Parathyroid adenoma (tissue), 2 donors: ENCODE data around the gene CUX1.
"Not testable (repeated sequence)": the region's sequence is repeated elsewhere in the genome, so short reads cannot be mapped to it uniquely, and the experiment has no call there.

Source experiments
- H2AFZ ChIP-seq: fragments of 300-600 bp; sonication (generic); one replicate; pipeline ENCODE4 v1.7.0; 2017; ENCODE audit warnings: antibody characterized with exemption, mild to moderate bottlenecking
- H3K27ac ChIP-seq: fragments of 300-600 bp; sonication (generic); one replicate; pipeline ENCODE4 v1.7.0; 2017
- H3K27me3 ChIP-seq: fragments of 300-600 bp; sonication (generic); one replicate; pipeline ENCODE4 v1.7.0; 2017; ENCODE audit warnings: low read length; ENCODE audit not compliant: control insufficient read depth, insufficient read depth
- H3K36me3 ChIP-seq: fragments of 300-600 bp; sonication (generic); one replicate; pipeline ENCODE4 v1.7.0; 2017; ENCODE audit warnings: low read length; ENCODE audit not compliant: control insufficient read depth, insufficient read depth
- H3K4me1 ChIP-seq: fragments of 300-600 bp; sonication (generic); one replicate; pipeline ENCODE4 v1.7.0; 2017; ENCODE audit warnings: control low read depth
- H3K4me2 ChIP-seq: fragments of 300-600 bp; sonication (generic); one replicate; pipeline ENCODE4 v1.7.0; 2017; ENCODE audit warnings: low read length
- H3K4me3 ChIP-seq: fragments of 300-600 bp; sonication (generic); one replicate; pipeline ENCODE4 v1.7.0; 2017; ENCODE audit warnings: low read depth, low read length
- H3K79me2 ChIP-seq: fragments of 300-600 bp; sonication (generic); one replicate; pipeline ENCODE4 v1.7.0; 2017; ENCODE audit warnings: control low read depth
- H3K9ac ChIP-seq: fragments of 300-600 bp; sonication (generic); one replicate; pipeline ENCODE4 v1.7.0; 2017; ENCODE audit warnings: mild to moderate bottlenecking
- H3K9me3 ChIP-seq: fragments of 300-600 bp; sonication (generic); one replicate; pipeline ENCODE4 v1.7.0; 2017; ENCODE audit warnings: low read length; ENCODE audit not compliant: control insufficient read depth
- TF ChIP-seq, protein P1 (sequence below): fragments of 300-600 bp; sonication (generic); IDR thresholded peaks from one replicate; pipeline ENCODE4 v1.7.0; 2017; ENCODE audit warnings: antibody characterized with exemption, mild to moderate bottlenecking
- donor health status: primary hyperparathyroidism.

The CUX1 gene

DNA sequence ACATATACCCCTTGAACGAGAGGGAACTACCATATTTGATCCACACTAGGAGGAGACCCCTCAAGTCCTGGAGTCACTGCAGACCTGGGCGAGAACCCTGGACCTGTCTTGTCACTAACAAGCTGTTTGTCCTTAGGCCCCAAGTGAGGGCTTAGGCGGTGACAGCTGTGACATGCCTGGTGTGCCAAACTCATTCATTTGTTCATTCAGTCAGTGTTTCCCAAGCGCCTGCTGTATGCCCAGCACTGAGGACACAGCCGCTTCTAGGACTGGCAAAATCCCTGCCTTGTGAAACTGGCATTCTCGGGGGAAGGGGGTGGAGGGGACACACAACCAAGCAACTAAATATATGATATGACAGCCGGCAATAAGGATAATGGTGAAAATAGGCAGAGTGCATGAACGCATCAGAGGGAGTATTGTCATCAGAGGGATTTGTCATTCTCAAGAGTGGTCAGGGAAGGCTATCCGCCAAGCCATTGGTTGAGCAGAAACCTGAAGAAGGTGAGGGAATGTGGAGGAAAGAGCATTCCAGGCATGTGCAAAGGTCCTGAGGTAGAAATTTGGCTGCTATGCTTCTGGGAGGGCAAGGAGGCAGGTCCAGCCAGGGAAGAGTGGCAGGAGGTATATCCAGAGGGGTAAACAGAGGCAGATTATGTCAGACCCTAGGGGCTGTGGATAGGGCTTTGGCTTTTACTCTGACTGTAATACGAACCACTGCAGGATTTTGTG is 480.2 kb downstream of the CUX1 start:
- Histone ChIP-seq H3K9ac (no peak overlapping the region), H3K27ac (no peak overlapping the region), H3K4me2 (no peak overlapping the region), H3K27me3 (no peaks in the 10 kb centered on the region), H2AFZ (no peak overlapping the region), H3K79me2 (no peaks in the 10 kb centered on the region), H3K36me3 (no peaks in the 10 kb centered on the region), H3K4me1 (no peaks in the 10 kb centered on the region), H3K4me3 (no peak overlapping the region), H3K9me3 (no peaks in the 10 kb centered on the region)
- TF ChIP-seq, protein P1, sequence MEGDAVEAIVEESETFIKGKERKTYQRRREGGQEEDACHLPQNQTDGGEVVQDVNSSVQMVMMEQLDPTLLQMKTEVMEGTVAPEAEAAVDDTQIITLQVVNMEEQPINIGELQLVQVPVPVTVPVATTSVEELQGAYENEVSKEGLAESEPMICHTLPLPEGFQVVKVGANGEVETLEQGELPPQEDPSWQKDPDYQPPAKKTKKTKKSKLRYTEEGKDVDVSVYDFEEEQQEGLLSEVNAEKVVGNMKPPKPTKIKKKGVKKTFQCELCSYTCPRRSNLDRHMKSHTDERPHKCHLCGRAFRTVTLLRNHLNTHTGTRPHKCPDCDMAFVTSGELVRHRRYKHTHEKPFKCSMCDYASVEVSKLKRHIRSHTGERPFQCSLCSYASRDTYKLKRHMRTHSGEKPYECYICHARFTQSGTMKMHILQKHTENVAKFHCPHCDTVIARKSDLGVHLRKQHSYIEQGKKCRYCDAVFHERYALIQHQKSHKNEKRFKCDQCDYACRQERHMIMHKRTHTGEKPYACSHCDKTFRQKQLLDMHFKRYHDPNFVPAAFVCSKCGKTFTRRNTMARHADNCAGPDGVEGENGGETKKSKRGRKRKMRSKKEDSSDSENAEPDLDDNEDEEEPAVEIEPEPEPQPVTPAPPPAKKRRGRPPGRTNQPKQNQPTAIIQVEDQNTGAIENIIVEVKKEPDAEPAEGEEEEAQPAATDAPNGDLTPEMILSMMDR, result no peak

DNA sequence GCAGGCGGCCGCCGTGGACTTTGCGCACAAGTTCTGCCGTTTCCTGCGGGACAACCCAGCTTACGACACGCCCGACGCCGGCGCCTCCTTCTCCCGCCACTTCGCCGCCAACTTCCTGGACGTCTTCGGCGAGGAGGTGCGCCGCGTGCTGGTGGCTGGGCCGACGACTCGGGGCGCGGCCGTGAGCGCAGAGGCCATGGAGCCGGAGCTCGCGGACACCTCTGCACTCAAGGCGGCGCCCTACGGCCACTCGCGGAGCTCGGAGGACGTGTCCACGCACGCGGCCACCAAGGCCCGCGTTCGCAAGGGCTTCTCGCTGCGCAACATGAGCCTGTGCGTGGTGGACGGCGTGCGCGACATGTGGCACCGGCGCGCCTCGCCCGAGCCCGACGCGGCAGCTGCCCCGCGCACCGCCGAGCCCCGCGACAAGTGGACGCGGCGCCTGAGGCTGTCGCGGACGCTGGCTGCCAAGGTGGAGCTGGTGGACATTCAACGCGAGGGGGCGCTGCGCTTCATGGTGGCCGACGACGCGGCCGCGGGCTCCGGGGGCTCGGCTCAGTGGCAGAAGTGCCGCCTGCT is 483.3 kb downstream of the CUX1 start:
- H3K27ac ChIP-seq, result no peak overlapping the region
- H3K36me3 ChIP-seq, result no peaks in the 10 kb centered on the region
- H3K9ac ChIP-seq, result no peak overlapping the region
- TF ChIP-seq, protein P1, result no peak
- no peaks in the 10 kb centered on the region for H3K9me3 ChIP-seq
- H3K4me3 ChIP-seq, result no peak overlapping the region
- H2AFZ ChIP-seq, result no peak overlapping the region
- H3K4me2 ChIP-seq, result no peak overlapping the region
- no peaks in the 10 kb centered on the region for H3K4me1 ChIP-seq
- H3K79me2 ChIP-seq, result no peaks in the 10 kb centered on the region
- H3K27me3 ChIP-seq, result no peaks in the 10 kb centered on the region

DNA sequence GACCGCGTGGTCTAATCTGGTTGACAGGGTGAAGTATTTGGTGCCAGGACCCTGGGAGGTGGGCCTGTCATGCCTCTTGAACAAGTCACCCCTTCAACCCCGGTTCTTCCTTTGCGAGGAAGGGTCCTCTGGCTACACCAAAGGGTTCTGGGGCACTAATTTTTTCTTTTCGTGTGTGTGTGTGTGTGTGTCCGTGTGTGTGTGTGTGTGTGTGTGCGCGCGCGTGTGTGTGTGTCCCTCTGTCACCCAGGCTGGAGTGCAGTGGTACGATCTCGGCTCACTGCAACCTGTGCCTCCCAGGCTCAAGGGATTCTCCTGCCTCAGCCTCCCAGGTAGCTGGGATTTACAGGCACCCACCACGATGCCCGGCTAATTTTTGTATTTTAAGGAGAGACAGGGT is 483.9 kb downstream of the CUX1 start:
- not testable (repeated sequence) for H3K36me3 ChIP-seq, H3K9me3 ChIP-seq, H3K79me2 ChIP-seq, H2AFZ ChIP-seq, H3K27ac ChIP-seq, H3K4me3 ChIP-seq, H3K4me2 ChIP-seq, H3K27me3 ChIP-seq, H3K9ac ChIP-seq, H3K4me1 ChIP-seq

DNA sequence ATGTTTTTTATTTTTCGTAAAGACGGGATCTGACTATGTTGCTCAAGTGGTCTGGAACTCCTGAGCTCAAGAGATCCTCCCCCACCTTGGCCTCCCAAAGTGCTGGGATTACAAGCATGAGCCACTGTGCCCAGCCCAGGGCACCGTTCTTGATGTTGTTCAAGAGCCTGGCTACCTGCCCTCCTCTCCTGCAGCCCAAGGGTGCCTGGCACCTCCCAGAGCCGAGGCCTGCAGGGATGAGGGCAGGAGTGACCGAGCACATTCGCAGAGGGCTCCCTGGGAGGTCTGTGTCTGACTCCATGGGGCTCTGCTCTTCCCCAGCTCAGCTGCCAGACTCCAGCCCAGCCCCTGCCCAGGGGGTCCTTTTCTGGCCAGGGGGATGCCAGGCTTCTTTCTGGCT is 484.6 kb downstream of the CUX1 start:
- H3K79me2 ChIP-seq, result no peaks in the 10 kb centered on the region
- no peaks in the 10 kb centered on the region for H3K27me3 ChIP-seq
- H3K4me1 ChIP-seq, result no peaks in the 10 kb centered on the region
- no peak overlapping the region for H3K9ac ChIP-seq
- H2AFZ ChIP-seq, result no peak overlapping the region
- H3K36me3 ChIP-seq, result no peaks in the 10 kb centered on the region
- TF ChIP-seq, protein P1, result no peak
- H3K4me2 ChIP-seq, result no peak overlapping the region
- no peak overlapping the region for H3K27ac ChIP-seq
- no peak overlapping the region for H3K4me3 ChIP-seq
- H3K9me3 ChIP-seq, result no peaks in the 10 kb centered on the region

DNA sequence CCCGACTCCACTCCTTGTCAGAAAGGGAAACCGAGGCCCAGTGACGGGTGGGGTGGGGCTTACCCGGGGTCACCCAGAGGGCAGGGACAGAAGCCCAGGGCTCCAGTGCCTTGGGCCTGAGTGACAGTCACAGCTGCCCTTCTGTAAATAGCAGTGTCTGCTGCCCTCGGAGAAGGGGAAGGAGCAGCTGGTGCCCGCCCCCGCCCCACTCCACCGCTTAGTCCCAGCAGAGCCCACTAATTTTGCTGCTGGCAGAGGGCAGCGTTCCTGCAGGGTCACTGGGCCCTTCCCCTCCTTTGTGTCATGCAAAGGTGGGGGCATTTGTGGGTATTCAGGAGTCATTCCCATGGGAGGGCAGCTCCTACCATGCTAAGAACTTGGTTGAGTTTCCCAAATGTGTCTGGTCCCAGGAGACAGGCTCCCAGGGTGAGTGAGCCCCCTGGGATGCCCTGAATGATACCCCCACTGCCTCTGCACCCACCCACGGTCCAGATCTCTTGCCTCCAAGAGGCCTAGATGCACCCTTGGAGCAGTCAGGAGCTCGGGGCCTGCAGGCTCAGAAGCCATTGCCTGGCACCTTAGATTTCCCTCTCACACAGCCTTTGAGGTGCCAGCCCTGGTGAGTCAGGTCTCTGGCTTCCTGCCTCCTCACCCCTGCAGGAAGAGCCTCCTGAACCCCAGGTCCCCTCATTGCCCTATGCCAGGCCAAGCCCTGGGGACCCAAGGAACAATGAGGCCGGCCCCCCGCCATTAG is 486.4 kb downstream of the CUX1 start:
- Histone ChIP-seq H3K4me1 (no peaks in the 10 kb centered on the region), H2AFZ (no peak overlapping the region), H3K9ac (no peak overlapping the region), H3K27ac (no peak overlapping the region), H3K27me3 (no peaks in the 10 kb centered on the region), H3K9me3 (no peaks in the 10 kb centered on the region), H3K79me2 (no peaks in the 10 kb centered on the region), H3K4me3 (no peak overlapping the region), H3K36me3 (no peaks in the 10 kb centered on the region), H3K4me2 (no peak overlapping the region)
- TF ChIP-seq, protein P1, result no peak
